ENCODE data around the gene SLC29A4.
"Not testable (repeated sequence)": the region's sequence is repeated elsewhere in the genome, so short reads cannot be mapped to it uniquely, and the experiment has no call there.

SLC29A4 gene

DNA sequence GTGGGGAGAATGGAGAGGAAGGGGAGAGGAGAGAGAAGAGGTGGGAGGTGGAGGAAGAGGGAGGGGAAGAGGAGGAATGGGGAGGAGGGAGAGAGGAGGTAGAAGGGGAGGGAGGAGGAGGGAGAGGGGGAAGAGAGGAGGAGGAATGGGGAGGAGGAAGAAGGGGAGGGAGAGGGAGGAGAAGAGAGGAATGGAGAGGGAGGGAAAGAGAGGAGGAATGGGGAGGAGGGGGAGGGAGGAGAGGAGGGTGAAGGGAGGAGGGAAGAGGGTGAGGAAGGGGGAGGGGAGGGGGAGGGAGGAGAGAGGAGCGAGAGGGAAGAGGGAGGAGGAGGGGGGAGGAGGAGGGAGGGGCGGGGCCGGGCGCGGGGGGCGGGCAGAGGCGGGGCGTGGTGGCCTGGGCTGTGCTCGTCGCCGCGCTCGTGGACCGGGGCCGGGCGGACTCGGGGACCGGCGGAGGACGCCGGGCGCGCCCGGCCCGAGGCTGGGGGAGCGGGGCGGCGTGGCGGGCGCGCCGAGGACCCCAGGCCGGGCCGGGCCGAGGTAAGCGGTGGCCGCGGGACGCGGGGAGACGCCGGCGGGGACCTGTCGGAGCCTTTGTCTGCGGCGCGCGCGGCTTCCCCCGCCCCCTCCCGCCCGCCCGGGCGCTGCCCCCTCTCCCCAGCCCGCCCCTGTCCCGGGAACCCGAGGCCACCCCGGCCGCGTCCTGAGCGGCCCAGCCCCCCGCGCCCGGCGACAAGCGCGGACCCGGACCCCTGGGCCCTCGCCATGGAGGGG is at the start of gene SLC29A4:
Gene SLC29A4 (plus strand): TSS at position 401 of the 774 bp plus-strand sequence. CDS start 4,874 bp downstream, outside the sequence.
- no peak for DNase-seq (ENCODE audit: low read depth, low spot score)

- DNase-seq (ENCODE audit: low read depth, low spot score) = no peak
Measured at GRCh38 chr7:5234852-5235831, 47.6 kb upstream of the SLC29A4 start.

- no peak for DNase-seq (ENCODE audit: low read depth, low spot score)
Measured at GRCh38 chr7:5237286-5237685, 45.5 kb upstream of the SLC29A4 start.

- DNase-seq (ENCODE audit: low read depth, low spot score) = peak; percentile 32
Measured at GRCh38 chr7:5238500-5238899, 44.2 kb upstream of the SLC29A4 start.

- no peak for DNase-seq (ENCODE audit: low read depth, low spot score)
Measured at GRCh38 chr7:5243261-5243660, 39.5 kb upstream of the SLC29A4 start.

GRCh38 chr7:5248201-5248885 is 34.4 kb upstream of the SLC29A4 start:
- DNase-seq (ENCODE audit: low read depth, low spot score) = no peak

GRCh38 chr7:5250787-5251186 is 32.0 kb upstream of the SLC29A4 start:
- not testable (repeated sequence) for DNase-seq (ENCODE audit: low read depth, low spot score)

DNA sequence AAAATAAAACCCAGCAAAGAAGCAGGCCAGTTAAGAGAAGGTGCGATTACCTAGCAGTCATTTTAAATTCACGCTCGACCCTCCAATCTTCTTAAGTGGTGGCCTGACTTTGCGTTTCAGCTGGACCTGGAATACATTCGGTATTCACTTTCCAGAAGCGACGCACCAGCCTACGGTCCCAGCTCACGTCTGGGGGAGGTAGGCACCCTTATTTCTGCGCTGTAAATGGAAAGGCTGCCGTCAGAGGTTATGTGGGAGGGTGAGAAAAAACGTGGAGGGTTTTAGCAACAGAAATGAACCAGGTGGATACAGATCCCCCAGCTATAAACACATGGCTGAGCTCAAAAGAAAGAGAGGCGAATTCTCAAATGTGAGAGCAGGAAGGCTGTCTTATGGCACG is 29.2 kb upstream of the SLC29A4 start:
- not testable (repeated sequence) for DNase-seq (ENCODE audit: low read depth, low spot score)

DNA sequence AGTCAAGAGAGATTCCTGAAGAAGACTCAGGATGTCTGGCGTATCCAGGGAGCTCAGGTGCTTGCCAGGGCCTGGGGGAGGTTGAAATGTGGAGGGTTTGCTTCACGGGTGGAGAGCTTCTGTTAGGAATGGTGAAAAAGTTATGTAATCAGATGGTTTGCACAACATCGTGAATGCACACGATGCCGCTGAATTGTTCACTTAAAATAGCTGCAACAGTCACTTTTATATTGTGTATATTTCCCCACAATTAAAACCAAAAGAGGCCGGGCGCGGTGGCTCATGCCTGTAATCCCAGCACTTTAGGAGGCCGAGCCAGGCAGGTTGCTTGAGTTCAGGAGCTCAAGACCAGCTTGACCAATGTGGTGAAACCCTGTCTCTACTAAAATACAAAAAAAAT is 28.4 kb upstream of the SLC29A4 start:
- DNase-seq (ENCODE audit: low read depth, low spot score) = not testable (repeated sequence)

- DNase-seq (ENCODE audit: low read depth, low spot score) = no peak
Measured at GRCh38 chr7:5255832-5256231, 26.9 kb upstream of the SLC29A4 start.

DNA sequence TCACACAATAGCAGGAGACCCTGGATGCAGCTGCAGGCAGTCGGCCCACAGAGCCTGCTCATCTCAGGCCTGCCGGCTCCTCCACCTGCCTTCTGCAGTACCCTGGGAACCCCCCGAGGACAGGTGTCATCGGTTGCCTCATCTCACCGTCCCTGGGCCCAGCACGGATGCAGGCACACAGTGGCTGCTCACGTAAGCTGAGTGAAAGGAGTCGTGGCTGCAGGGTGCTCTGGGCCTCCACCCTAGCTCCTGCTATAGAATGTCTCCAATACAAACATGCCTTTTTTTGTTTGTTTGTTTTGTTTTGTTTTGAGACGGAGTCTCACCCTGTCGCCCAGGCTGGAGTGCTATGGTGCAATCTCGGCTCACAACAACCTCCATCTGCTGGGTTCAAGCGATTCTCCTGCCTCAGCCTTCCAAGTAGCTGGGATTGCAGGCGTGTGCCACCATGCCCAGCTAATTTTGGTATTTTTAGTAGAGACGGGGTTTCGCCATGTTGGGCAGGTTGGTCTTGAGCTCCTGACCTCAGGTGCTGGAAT is 22.1 kb upstream of the SLC29A4 start:
- not testable (repeated sequence) for DNase-seq (ENCODE audit: low read depth, low spot score)

- DNase-seq (ENCODE audit: low read depth, low spot score) = not testable (repeated sequence)
Measured at GRCh38 chr7:5263066-5263465, 19.7 kb upstream of the SLC29A4 start.

DNA sequence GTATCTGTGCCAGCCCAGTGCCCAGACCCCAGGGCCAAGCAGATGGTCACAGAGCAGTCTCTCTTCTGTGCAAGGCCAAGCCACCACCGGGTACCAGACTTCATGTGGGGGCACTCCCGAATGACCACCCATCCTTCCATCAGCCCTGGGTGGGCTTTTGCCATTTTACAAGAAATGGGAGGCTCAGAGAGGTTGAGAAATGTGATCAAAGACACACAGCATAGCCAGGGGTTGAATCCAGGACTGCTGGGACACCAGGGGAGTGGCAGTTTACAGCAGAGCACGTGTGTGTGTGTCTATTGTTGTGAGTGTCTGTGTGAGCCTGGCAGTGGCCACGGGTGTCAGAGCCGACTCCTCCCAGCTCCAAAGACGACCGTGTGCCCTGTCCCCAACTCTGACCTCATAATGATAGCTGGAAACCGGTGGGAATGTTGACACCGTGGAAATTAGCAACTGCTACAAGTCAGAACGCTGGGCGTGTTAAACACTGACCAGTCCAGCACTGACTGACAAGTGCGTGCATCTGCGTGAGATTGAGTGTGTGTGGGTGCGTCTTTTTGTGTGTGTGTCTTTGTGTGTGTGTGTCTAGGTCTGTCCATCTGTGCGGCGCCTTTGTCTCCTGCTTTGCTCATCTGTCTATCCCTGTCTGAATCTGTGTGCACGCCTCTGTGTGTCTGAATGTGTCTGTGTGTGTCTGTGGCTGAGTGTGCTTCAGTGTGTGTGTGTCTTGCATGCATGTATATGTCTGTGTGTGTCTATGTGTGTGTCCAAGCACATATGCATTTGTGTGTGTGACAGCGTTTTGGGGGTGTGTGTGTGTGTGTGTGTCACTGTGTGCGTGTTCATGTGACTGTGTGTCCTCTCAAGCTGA is 17.2 kb upstream of the SLC29A4 start:
- no peak for DNase-seq (ENCODE audit: low read depth, low spot score)

- DNase-seq (ENCODE audit: low read depth, low spot score) = peak; percentile 87
Measured at GRCh38 chr7:5266191-5267028, 16.3 kb upstream of the SLC29A4 start.

GRCh38 chr7:5267829-5268228 is 14.9 kb upstream of the SLC29A4 start:
- DNase-seq (ENCODE audit: low read depth, low spot score) = not testable (repeated sequence)

DNA sequence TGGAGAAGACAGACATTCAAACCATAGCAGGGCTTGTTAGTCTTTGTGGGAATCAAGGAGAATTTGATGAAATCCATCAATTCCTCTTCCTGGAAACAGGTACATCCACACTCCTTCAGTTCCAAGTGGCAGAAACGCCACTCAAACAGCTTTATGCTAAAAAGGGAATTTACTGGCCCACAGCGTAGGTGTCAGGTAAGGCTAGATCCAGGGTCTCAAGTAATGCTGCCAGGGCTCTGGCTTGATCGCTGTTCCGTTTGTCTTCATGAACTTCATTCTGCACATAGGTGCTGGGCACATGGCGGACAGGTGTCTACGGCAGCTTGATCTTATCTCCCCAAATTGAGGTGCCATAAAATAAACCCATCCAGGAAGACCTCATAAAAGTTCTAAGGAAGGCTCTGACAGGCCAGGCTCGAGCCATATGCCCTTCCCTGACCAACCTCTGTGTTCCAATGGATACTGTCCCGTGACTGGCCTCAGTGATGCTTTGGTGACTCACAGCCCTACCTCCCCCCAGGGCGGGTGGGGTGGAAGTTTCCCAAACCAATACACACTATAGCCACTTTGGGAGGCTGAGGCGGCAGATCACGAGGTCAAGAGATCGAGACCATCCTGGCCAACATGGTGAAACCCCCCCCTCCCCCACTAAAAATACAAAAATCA is 12.6 kb upstream of the SLC29A4 start:
- DNase-seq (ENCODE audit: low read depth, low spot score) = not testable (repeated sequence)

- DNase-seq (ENCODE audit: low read depth, low spot score) = no peak
Measured at GRCh38 chr7:5270788-5271187, 12.0 kb upstream of the SLC29A4 start.

GRCh38 chr7:5273831-5274405 is 8.8 kb upstream of the SLC29A4 start:
- DNase-seq (ENCODE audit: low read depth, low spot score) = not testable (repeated sequence)

DNA sequence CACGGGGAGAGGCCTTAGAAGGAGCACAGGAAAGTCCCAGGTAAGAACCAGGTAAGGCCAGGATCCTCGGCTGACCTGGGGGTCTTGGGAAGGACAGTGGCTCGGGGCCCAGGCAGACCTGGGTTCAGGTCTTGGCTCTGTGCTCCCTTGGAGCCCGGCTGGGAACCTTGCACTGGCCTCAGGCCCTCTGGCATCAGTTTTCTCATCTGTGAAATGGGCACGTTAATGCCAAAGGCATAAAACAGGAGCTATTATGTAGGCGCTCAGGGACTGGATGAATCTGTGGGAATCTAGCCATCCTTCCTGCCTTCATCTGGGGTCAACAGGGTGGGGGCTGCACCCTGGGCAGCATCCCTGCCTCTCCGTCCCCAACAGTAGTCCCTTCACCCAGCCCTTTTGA is 8.3 kb upstream of the SLC29A4 start:
- no peak for DNase-seq (ENCODE audit: low read depth, low spot score)
